Suppressor macrophage treated with lipopolysaccharide for 4 hours (primary cell): Measurements from ENCODE around the gene NSMF.
A peak's percentile ranks its signal among the peaks of the same experiment; 100 is the strongest.
"Not testable (repeated sequence)": the region's sequence is repeated elsewhere in the genome, so short reads cannot be mapped to it uniquely, and the experiment has no call there.

Source experiments
- DNase-seq: peaks from one replicate; pipeline ENCODE4 v3.0.0-alpha.2; 2020

NSMF gene

GRCh38 chr9:137456864-137457405 lies 2.2 kb downstream of the NSMF start:
- DNase-seq, result no peak

GRCh38 chr9:137456061-137456863 lies 2.9 kb downstream of the NSMF start:
- DNase-seq, result no peak

- no peak for DNase-seq
Measured at GRCh38 chr9:137455359-137455991, 3.7 kb downstream of the NSMF start.

- peak; percentile 14 for DNase-seq
Measured at GRCh38 chr9:137454597-137455358, 4.4 kb downstream of the NSMF start.

GRCh38 chr9:137454145-137454596 lies 5.0 kb downstream of the NSMF start:
- DNase-seq, result peak; percentile 47

- DNase-seq, result peak; percentile 78
Measured at GRCh38 chr9:137453643-137454081, 5.5 kb downstream of the NSMF start.

GRCh38 chr9:137452761-137453642 lies 6.1 kb downstream of the NSMF start:
- no peak for DNase-seq

GRCh38 chr9:137452006-137452760 lies 7.0 kb downstream of the NSMF start:
- no peak for DNase-seq

GRCh38 chr9:137451264-137452005 lies 7.7 kb downstream of the NSMF start:
- not testable (repeated sequence) for DNase-seq

- DNase-seq, result not testable (repeated sequence)
Measured at GRCh38 chr9:137450539-137451222, 8.5 kb downstream of the NSMF start.

- no peak for DNase-seq
Measured at GRCh38 chr9:137449931-137450538, 9.1 kb downstream of the NSMF start.

- DNase-seq, result no peak
Measured at GRCh38 chr9:137449081-137449844, 9.9 kb downstream of the NSMF start.

- no peak for DNase-seq
Measured at GRCh38 chr9:137448602-137448962, 10.6 kb downstream of the NSMF start.

- DNase-seq, result no peak
Measured at GRCh38 chr9:137447722-137448601, 11.2 kb downstream of the NSMF start.

- peak; percentile 62 for DNase-seq
Measured at GRCh38 chr9:137446851-137447471, 12.2 kb downstream of the NSMF start.

GRCh38 chr9:137445930-137446431 lies 13.2 kb downstream of the NSMF start:
- DNase-seq, result no peak

GRCh38 chr9:137445275-137445807 lies 13.8 kb downstream of the NSMF start:
- peak; percentile 86 for DNase-seq
